KMS-11 (cell line): Measurements from ENCODE around the gene BCL2L13.

Experiments
- H2AFZ ChIP-seq: fragments of 200-600 bp; sonication (generic); 2 replicates; pipeline ENCODE4 v1.6.1; 2016; ENCODE audit warnings: antibody characterized with exemption, mixed run types, low read depth
- H3K27ac ChIP-seq: fragments of 200-600 bp; sonication (generic); 2 replicates; pipeline ENCODE4 v1.6.1; 2016; ENCODE audit warnings: mild to moderate bottlenecking, mixed run types
- H3K27me3 ChIP-seq: fragments of 200-600 bp; sonication (generic); 2 replicates; pipeline ENCODE4 v1.6.1; 2017; ENCODE audit warnings: mild to moderate bottlenecking, low read depth, mixed run types, moderate library complexity; ENCODE audit not compliant: insufficient read depth
- H3K36me3 ChIP-seq: fragments of 200-600 bp; sonication (generic); 2 replicates; pipeline ENCODE4 v1.6.1; 2017; ENCODE audit warnings: mild to moderate bottlenecking, mixed run types; ENCODE audit not compliant: insufficient read depth
- H3K4me1 ChIP-seq: fragments of 200-600 bp; sonication (generic); 2 replicates; pipeline ENCODE4 v1.6.1; 2016; ENCODE audit warnings: mild to moderate bottlenecking, low read depth, mixed run types; ENCODE audit not compliant: poor library complexity, severe bottlenecking
- H3K4me2 ChIP-seq: fragments of 200-600 bp; sonication (generic); 2 replicates; pipeline ENCODE4 v1.7.0; 2016; ENCODE audit warnings: mild to moderate bottlenecking, mixed run types
- H3K4me3 ChIP-seq: fragments of 200-600 bp; sonication (generic); IDR thresholded peaks from 2 replicates; pipeline ENCODE4 v1.6.1; 2017; ENCODE audit warnings: low read depth, low read length, mixed read lengths; ENCODE audit not compliant: insufficient read depth
- H3K79me2 ChIP-seq: fragments of 200-600 bp; sonication (generic); 2 replicates; pipeline ENCODE4 v1.6.1; 2016; ENCODE audit warnings: low read depth, mixed run types; ENCODE audit not compliant: insufficient read depth
- H3K9ac ChIP-seq: fragments of 200-600 bp; sonication (generic); 2 replicates; pipeline ENCODE4 v1.6.1; 2016; ENCODE audit warnings: mild to moderate bottlenecking, mixed run types
- H4K20me1 ChIP-seq: fragments of 200-600 bp; sonication (generic); 2 replicates; pipeline ENCODE4 v1.6.1; 2016; ENCODE audit warnings: mild to moderate bottlenecking, mixed run types; ENCODE audit not compliant: insufficient read depth
- CTCF ChIP-seq: fragments of 200-600 bp; sonication (generic); conservative IDR thresholded peaks from 2 replicates; pipeline ENCODE4 v1.6.1; 2017; ENCODE audit warnings: low read depth, mild to moderate bottlenecking, antibody characterized with exemption, low read length, moderate library complexity, mixed read lengths

BCL2L13 gene

DNA sequence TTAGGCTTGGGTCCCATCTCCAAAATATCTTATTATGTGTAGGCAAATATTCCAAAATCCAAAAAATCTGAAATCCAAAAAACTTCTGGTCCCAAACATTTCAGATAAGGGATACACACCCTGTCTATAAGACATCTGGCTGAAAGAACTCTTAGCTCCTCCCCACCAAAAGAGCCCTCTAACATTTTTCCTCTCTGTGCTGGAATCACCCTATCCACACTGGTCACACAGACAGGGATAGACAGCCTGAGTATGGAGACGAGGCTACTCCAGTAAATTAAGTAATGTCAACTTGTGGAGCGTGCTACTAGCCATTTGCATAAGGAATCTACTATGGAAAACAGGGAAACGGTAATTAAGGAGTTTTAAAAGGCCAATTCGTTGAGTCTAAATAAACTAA, 34.9 kb upstream of the BCL2L13 start:
- H3K4me2 ChIP-seq, result no peak overlapping the region
- no peak overlapping the region for H3K27ac ChIP-seq
- H3K9ac ChIP-seq, result no peak overlapping the region
- H2AFZ ChIP-seq, result no peak overlapping the region
- peaks cover 5% of the 10 kb centered on the region; the same call in 1 of the 2 replicates for H3K79me2 ChIP-seq
- no peaks in the 10 kb centered on the region for H4K20me1 ChIP-seq
- H3K36me3 ChIP-seq, result peaks cover 2% of the 10 kb centered on the region; the same call in 1 of the 2 replicates
- no peak overlapping the region for H3K4me3 ChIP-seq
- no peaks in the 10 kb centered on the region for H3K27me3 ChIP-seq
- TF ChIP-seq CTCF, result no peak
- H3K4me1 ChIP-seq, result no peaks in the 10 kb centered on the region

DNA sequence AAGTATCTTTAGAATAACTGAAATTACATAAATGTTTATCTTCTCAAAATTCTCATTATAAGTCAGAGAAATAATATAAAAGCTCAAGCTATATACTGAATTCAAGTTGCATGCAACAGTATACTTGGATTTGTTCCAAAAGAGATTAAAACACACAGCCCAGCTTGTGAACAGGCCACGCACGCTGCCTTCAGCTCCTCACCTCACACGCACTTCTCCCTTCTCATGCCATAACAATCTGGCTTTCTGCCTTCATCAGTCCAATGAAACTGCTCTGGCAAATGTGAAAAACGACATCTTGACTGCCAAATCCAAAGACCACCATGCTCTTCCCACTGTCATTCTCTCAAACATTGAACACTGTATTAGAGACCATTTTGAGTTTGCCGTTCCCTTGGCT, 32.1 kb upstream of the BCL2L13 start:
- H3K36me3 ChIP-seq, result no peaks in the 10 kb centered on the region
- no peak overlapping the region for H2AFZ ChIP-seq
- peaks cover 5% of the 10 kb centered on the region; the same call in 1 of the 2 replicates for H3K79me2 ChIP-seq
- no peaks in the 10 kb centered on the region for H4K20me1 ChIP-seq
- no peak overlapping the region for H3K4me3 ChIP-seq
- no peak overlapping the region for H3K4me2 ChIP-seq
- H3K27ac ChIP-seq, result no peak overlapping the region
- H3K9ac ChIP-seq, result no peak overlapping the region
- H3K27me3 ChIP-seq, result no peaks in the 10 kb centered on the region
- no peaks in the 10 kb centered on the region for H3K4me1 ChIP-seq
- TF ChIP-seq CTCF, result no peak

DNA sequence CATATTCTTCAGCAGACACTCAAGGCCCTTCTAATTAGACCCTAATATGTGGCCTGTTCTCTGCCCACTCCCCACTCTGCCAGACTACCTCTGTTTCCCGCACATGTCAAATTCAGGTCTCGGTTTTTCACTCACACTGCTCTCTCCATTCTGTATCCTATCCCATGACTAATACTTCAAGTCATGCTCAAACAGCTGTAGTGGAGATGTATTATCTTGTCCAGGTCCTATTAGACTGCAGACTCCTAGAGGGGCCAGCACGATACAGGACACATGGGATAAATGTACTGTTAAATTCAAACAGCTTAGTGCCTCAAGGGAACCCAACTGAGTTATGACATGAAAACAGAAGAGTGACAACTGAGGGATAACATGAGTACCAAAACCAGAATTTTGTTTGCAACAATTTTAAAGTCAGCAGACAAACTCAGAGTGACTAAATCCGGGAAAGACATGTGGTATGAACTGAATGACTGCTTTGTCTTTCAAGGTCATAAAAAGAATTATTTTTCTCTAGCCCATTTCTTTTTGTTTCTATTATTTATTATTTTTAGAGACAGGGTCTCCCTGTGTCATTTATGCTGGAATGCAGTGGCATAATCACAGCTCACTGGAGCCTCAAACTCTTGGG, 30.6 kb upstream of the BCL2L13 start:
- H3K79me2 ChIP-seq, result peaks cover 5% of the 10 kb centered on the region; the same call in 1 of the 2 replicates

DNA sequence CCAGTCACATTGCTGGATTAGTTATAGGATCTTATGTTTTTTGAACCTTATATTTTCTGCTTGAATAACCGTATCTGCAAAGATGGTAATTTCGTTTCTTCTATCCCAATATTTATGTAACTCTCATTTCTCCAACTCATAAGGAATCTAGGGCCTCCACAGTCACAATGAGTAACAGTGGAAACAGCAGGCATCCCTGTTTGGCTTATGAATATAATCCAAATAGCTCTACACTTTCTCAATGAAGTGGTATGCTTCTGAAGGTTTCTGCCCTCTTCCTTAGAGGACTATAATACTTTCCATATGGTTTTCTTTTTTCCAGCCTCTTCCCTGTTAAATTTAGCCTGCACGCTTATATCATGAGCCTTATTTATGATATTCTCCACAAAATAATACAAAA, 26.5 kb upstream of the BCL2L13 start:
- no peak for TF ChIP-seq CTCF

More for the DNA sequence above, 30.6 kb upstream of the BCL2L13 start:
- no peak overlapping the region for H3K27ac ChIP-seq
- H2AFZ ChIP-seq, result no peak overlapping the region
- TF ChIP-seq CTCF, result no peak
- no peaks in the 10 kb centered on the region for H3K4me1 ChIP-seq
- H3K36me3 ChIP-seq, result peaks cover 4% of the 10 kb centered on the region; the same call in 1 of the 2 replicates
- H3K4me3 ChIP-seq, result no peak overlapping the region
- no peaks in the 10 kb centered on the region for H3K27me3 ChIP-seq
- H3K9ac ChIP-seq, result no peak overlapping the region
- H4K20me1 ChIP-seq, result no peaks in the 10 kb centered on the region
- H3K4me2 ChIP-seq, result no peak overlapping the region

More for the DNA sequence above, 26.5 kb upstream of the BCL2L13 start:
- no peak overlapping the region for H3K4me3 ChIP-seq
- no peak overlapping the region for H3K9ac ChIP-seq
- H3K79me2 ChIP-seq, result no peaks in the 10 kb centered on the region
- no peak overlapping the region for H3K27ac ChIP-seq
- no peak overlapping the region for H3K4me2 ChIP-seq
- H2AFZ ChIP-seq, result no peak overlapping the region
- peaks cover 4% of the 10 kb centered on the region; the same call in 1 of the 2 replicates for H3K36me3 ChIP-seq
- H3K4me1 ChIP-seq, result no peaks in the 10 kb centered on the region
- no peaks in the 10 kb centered on the region for H3K27me3 ChIP-seq
- no peaks in the 10 kb centered on the region for H4K20me1 ChIP-seq
